Activated CD4-positive, alpha-beta T cell treated with anti-CD3 and anti-CD28 coated beads, Interleukin-10, Interleukin-2, amounts not matched to agents 100 ng/mL and 50 ng/mL, durations not matched to agents 16 hours and 8 hours (primary cell): ENCODE measurements around the gene CREG2.
"Not testable (repeated sequence)": the region's sequence is repeated elsewhere in the genome, so short reads cannot be mapped to it uniquely, and the experiment has no call there.

ENCODE experiments used
- DNase-seq: peaks from one replicate; pipeline ENCODE4 v3.0.0-alpha.2; 2020

The CREG2 gene

DNA sequence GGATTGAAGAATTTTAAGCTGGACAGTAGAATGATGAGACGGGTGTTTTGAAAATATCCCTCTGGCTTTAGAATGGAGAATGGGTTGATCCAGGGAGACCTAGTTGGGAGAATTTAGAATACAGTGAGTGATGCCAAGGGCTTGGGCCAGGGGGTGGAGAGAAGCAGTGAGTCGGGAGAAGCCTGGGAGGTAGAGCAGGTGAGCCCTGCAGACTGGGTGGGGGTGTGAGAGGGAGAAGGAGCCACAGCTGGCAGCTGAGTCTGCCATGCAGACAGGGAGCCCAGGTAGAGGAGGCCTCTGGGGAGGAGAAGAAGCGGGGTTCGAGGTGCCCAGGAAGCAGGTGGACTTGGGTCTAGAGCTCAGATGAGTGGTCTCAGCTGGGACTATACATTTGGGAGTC is 18.2 kb downstream of the CREG2 start:
- no peak for DNase-seq

DNA sequence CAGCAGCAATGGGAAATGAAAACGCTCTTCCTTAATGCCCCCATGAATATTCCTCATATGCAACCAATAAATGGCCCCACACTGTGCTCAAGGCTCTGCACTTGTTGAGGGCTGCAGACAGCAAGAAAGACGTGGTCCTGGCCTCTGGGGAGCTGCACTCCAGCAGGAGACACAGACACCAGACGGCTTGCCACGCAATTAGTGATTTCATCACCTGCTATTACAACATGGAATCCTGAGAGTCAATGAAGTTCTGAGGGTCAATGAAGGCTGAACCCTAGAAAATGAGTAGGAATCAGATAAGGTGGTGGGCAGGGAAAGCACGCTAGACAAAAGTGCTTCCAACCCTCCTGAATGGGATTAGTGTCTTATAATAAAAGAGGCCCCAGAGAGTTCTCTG is 18.9 kb downstream of the CREG2 start:
- DNase-seq: no peak

DNA sequence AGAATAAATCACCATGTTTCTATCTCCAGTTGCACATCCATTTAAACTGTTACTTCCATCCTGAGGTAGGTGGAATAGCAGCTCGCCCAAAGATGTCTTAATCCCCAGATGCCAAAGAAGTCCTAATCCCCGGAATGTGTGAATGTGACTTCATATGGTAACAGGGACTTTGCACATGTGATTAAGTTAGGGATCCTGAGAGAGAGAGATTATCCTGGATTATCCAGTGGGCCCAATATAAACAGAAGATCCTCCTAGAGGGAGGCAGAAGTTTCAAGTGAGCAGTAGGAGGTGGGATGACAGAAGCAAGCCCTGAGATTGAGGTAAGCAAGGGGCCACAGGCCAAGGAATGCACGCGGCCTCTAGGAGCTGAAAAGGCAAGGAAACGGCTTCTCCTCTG is 19.8 kb downstream of the CREG2 start:
- no peak for DNase-seq

DNA sequence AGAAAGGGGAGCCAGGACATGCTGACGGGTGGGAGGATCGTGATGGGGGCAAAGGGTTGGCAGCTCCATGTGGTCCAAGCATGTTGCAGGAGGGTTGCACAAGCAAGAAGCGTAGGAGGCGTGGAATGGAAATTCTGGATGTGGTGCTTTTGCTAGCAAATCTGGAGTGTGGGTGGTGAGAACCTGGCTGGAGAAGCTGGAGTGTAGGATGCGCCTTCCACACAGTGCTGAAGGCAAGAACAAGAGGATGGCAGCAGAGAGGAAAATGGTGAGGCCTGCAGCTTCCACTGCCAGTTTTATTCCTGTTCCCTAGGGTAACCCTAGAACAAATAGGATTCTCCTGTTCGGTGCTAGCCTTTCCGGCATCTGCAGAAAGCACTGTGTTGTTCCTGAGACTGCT is 22.4 kb downstream of the CREG2 start:
- DNase-seq: no peak

DNA sequence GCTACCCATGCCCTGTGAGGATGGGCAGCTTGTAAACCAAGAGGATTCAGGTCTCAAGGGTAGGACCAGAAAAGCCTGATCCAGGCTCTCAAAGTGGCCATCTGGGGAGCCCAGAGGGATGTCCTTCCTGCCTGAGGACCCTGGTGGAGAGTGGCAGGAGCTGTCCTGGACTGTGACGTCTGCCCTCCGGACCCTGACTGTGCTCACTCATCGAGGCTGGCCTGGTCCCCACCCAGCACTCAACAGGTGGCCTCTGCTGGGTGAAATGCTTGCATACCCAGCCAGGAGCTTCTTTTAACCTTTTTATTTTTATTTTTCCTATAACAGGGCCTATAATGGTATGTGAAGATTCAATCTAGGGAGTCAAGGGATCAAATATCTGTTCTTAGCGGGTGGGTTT is 24.5 kb downstream of the CREG2 start:
- no peak for DNase-seq

DNA sequence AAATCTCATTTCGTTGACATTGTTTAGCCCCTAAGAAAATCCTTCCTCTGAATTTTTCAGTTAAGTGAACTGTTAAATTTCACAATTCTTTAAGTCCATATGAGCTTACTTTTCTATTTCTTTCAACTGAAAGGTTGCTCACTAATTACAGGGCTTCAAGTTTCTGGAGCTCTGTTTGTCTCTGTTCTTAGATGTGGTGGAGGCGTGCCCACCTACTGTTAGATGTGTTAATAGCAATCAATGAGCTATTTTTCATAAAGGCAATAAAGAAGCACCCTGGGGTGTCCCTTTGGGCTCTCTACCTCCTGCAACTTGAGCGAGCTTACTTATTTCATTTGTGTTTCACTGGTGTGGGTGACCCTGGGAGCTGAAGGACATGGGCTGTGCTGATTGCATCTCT is 25.0 kb downstream of the CREG2 start:
- DNase-seq: no peak

DNA sequence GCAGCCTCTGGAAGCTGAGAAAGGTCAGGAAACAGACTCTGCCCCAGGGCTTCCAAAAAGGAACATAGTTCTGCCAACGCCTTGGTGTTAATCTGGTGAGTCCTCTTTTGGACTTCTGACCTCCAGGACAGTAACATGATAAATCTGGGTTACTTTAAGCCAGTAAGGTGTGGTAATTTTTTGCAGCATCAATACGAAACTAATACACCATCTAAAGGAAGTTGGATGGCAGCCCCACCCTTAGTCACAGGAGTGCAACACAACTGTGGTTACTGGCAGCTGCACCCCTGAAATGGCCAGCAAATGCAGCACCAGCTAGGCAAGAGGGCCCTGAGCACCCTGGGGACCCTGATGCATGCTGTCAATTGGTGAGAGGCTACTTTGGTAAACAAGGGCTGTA is 25.8 kb downstream of the CREG2 start:
- peak; percentile 59 for DNase-seq

DNA sequence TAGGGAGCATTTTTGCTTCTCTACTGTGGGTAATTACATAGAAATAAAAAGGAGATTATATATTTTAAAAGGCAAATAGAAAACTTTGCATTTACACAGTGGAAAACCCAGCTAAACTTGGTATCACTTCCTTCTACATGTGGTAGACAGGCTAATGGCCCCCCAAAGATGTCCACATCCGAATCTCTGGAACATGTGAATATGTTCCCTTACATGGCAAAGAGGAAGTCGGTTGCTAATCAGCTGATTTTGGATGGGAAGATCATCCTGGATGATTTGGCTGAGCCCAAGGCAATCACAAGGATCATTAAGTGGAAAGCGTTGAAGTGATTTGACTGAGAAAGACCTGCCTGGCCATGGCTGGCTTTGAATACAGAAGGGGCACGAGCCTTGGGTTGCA is 26.2 kb downstream of the CREG2 start:
- no peak for DNase-seq

DNA sequence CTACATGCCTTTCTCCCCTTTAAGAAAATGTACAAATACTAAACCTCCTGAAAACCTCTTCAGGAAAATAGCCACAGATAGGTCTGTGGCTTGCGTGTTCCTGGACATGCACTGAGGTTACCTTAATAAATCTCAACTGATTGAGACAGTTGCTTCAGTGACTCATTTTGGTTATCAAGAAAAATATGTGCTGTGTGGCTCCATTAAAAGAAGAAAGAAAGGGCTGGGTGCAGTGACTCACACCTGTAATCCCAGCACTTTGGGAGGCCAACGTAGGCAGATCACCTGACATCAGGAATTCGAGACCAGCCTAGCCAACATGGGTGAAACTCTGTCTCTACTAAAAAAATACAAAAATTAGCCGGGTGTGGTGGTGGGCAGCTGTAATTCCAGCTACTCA is 27.1 kb downstream of the CREG2 start:
- no peak for DNase-seq

DNA sequence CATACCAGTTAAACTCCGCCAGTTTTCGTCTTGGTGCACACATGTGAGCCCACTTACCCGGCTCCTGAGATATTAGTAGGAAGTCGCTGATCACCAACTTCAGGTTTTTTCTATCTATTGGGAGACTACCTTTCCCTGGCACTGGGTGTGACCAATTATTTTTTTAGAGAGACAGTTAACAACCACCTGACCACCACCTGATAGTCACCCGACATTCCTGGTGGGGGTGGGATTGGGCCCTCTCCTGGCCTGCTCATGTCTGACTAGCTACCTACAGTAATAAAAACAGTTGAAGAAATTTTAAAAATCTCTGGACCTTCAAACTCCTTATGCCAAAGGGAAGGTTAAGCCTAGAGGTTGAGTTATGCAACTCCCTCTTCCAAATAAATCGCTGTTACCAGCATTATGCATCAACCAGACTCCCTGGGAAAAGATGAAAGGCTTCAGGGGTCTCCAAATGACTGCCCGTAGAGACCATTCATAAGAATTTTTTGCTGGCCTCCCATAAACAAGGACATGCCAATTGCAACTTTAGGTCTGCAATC is 27.8 kb downstream of the CREG2 start:
- DNase-seq: no peak

DNA sequence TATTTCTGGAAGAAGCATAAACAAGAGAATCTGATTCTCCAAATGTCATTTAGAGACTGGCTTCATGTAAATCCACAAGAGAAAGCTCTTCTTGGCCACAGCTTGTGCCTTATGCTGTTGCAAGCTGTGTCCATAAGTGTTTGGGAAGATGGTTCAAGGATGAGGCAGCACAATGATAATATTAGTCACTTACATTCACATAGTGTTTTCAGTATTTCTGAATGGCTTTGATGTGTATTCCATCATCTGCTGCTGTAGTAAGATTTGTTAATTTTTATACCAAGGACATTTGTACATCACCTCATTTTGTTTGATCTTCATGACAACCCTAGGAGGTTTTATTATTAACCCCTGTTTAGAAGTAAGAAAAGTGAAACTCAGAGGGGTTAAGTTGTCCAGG is 29.9 kb downstream of the CREG2 start:
- DNase-seq: no peak

DNA sequence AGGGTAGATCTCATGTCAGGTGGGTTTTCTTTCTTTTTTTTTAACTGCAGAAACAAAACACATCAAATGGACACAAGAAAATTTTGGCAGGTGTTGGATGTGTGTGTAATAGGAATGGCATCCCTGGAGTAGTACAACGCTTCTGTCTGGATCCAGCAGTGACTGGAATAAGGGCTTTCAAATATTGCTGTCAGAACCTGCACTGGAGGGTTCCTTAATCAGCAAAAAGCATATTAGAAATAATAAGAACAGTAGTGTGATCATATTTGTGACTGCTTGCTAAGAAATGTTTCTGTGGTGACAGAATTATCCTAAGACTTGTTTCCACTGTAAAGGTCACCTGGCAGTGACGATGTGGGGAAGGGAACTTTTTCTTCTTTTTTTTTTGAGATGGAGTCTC is 30.8 kb downstream of the CREG2 start:
- DNase-seq: no peak

DNA sequence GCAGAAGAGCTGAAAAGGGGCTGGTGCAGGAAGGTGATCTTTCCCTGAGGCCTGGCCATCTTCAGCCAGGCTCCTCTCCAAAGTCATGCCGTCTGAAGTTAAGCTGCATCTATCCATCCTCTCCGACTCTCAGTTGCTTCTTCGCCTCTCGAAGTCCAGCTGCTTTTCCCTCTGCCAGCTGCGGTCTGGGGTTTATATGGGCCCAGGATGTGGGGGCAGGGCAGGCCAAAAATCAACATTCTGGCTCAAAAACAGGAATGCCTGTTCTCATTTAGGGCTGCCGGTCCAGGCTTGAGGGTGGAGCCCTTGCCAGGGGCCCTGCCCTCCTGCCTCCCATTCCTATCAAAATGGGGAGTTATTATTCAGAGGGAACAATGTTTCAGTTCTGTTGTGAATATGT is 31.2 kb downstream of the CREG2 start:
- DNase-seq: no peak

DNA sequence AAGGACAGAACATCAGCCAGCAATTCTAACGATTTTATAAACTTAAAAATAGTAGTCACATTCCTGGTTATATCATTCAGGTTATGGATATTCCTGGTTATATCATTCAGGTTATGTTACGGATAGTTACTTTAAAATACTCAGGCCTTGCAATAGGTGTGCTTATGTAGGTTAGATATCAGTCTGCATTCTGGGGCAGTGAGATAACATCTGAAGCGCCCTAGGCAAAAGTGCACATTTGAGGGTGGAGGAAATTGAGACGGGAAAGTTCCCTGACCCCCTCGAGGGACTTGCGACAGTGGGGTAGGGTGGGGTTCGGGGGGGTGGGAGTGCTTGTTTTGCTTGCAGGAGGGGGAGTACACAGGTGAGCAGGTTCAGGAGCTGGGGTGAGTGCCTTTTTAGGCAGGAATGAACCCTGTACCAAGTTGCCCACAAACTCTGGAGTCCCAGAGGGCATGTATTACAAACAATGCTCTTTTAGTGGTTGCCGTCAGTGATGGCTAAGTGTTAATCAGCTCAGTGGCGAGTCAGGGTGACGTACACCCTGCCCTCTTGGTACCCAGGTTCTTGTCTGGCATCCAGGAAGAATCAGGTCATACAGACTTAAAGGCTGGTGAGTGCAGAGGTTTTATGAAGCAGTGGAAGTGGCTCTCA is 31.8 kb downstream of the CREG2 start:
- DNase-seq: no peak

DNA sequence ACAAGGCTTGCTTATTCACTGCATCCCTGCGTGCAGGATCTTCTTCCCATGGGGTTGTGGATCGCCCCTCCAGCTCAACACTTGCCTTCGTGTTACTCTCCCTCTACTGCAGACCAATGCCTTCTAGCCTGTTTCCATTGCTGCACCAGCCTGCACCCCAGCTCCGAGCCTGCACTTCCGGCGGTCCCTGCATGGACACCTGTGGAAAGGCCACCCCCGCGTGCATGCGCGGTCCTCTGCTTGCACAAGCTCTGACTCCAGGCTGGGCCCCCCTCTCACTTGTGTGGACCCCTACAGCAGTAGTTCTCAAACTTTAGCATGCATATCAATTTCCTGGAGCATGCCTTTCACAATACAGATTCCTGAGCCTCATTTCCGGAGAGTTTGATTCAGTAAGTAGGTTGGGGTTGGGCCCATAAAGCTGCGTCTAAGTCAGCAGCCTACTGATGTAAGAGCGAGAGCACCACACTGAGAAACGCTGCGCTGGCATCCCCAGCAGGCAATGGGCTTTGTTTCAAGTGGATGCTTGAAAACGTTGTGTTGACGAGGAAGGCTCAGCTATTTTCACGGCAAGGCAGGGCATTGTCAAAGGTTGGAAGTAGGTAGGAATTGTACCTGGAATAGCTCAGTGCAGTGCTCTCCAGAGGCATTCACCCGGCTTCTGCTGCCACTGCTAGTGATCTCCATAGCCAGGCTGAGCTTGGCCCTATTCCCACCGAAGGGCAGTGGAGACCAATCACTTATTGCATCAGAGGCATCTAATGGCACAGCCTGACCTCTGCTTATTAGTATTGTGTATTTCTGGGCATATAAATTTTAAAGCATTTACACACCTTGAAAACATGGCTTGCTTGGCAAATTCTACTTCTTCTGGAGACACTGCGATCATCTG is 32.6 kb downstream of the CREG2 start:
- no peak for DNase-seq

DNA sequence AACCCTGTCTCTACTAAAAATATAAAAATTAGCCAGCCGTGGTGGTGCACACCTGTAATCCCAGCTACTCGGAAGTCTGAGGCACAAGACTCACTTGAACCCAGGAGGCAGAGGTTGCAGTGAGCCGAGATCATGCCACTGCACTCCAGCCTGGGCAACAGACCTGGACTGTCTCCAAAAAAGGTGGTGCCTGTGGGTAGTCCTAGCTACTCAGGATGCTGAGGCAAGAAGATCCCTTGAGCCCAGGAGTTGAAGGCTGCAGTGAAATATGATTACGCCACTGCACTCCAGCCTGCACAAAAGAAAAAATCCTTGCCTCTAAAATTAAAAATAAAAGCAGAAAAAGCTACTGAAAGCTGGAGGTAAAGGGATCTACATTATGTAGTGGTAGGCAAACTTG is 34.7 kb downstream of the CREG2 start:
- DNase-seq: not testable (repeated sequence)

DNA sequence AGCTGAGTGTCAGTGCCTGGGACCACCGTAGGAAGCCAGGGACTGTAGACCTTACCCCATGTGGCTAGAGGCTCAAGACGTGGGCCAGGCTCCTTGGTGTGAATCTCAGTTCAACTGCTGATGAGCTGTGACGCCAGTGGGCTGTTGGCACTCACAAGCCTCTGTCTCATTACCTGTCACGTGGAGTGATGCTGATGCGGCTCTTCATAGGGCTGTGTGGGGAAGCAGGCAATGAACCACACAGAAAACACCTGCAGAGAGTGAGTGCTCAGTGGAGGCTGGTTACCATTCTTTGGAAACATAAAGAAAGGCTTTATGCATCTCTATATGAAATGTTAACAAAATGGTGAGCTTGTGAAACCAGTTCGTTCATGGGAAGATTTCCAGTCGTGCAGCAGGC is 36.1 kb downstream of the CREG2 start:
- DNase-seq: no peak

DNA sequence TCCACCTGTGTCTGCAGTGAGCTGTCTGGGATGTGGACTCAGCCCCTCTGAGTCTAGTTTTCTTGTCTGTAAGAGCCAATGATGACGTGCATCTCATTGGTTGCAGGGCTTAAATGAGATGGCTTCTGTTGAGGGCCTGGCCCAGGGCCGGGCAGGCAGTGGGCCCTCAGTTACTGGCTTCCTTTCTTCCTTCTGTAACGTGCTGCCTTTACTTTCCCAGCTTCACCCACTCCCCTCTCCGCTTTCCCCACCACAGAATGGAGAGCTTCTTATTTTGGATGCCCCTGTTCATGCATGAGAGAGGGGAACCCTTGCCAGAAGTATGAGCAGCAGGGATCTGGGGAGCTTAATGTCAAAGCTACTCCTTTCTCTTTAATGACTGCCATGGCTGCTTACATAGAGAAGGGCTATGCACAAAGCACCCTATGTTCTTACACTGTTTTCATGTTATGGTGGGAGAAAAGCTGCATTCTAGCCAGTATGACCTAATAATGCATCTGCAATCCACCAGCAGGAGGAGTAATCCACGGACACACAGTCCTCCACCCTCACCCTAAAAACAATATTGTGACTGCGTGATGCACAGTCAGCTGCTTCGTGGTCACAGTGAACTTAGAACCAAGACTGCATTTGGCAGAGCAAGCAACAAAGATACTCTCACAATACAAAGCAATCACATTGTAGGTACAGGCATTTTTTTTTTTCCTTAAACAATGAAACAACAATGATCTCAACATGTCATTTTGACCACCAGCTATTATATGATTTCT is 37.2 kb downstream of the CREG2 start:
- DNase-seq: no peak

DNA sequence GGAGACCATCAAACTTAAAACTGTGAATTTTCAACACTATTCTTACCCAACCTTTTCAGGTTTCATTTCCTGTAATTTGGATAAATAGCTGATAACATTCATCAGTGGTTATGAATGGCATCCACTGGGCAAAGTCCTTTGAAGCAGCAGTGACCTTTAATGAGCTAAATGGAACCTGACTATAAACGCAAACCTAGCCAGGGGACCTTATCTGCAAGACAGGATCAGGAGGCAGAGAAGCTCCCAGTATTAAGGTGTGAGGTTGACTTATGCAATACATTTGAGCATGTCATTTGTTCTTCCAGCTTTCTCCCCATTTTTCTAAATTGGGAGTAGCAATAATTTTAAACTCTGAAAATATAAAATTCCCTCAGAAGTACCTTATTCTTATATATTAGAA is 38.4 kb downstream of the CREG2 start:
- DNase-seq: no peak

DNA sequence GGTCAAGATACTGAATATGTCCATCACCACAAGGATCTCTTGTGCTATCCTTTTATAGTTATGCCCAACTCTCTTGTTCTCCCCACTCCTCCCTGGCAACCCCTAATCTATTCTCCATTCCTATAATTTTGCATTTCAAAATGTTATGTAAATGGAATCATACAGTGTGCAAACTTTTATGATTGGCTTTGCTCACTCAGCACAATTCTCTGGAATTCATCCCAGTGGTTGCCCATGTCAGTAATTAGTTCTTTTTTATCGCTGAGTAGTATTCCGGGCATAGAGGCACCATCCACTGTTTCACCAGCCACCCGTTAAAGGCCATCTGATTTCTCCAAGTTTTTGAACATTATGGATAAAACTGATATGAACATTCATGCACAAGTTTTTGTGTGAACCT is 40.4 kb downstream of the CREG2 start:
- no peak for DNase-seq

DNA sequence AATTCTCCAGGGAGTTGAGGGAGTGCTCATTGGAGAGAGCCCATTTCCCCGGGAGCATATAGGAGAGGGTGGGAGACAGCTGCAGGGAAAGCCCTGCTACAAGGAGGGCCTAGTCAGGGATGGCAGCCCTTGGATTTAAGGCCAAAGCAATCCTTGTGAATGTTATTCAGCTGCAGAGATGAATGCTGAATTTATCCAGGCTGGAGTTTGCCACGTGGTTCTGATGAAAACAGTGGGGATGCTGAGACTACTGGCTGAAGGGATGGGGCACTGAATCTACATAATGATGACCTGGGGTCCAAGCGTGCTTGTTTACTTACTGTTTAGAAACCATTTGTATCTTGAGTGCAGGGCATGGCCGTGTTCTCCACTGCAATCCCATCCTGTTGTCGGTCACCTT is 43.2 kb downstream of the CREG2 start:
- DNase-seq: no peak

DNA sequence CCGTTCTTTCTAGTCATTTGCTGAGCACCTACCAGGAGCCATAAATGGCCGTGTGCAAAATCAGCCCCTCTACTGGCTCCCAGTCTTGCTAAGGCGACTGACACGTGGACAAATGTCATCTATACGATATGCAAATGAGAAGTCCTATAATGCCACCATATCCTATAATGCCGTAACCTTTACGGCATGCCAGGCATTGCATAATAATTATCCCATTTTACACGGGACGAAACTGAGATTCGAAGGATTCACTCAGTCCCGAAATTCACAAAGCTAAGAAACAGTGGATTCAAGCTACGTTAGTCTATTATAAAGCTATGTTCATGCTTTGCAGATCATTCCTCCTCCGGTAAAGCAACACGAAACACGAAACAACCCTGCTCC is 44.7 kb downstream of the CREG2 start:
- no peak for DNase-seq

DNA sequence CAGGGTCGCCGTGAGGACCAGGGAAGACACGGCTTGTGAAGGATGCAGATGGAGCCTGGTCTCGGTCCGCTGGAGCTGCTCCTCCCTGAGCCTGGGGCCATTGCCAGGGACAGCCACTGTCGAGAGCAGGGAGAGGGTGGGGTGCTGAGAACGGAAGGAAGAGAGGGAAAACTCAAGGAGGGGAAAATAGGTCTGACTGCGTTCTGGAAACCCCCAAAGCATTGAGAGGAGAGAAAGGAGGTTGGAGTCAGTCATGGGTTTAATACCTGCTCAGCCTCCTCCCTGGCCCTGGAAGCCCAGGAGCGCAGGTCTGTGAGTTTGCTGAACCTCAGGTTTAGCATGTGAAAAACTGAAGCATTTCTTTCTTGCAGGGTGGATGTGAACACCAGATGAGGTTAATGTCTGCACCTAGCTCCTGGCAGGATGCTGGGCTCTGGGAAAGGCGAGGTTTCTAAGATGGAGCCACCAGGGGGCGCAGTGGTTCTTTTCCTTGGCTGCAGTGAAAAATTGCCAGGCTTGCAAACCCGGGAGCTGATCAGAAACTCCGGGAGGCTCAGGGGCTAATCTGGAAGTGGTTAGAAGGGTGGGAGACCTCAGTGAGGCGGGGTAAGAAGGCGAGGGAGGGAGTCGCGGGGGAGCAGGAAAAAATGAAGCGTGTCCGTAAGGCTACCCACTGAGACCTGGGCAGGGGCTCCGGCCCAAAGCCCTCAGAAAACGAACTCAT is 45.2 kb downstream of the CREG2 start:
- peak; percentile 70 for DNase-seq
